ENCODE data around the gene NPBWR2.
A peak's percentile ranks its signal among the peaks of the same experiment; 100 is the strongest.

The NPBWR2 gene

DNA sequence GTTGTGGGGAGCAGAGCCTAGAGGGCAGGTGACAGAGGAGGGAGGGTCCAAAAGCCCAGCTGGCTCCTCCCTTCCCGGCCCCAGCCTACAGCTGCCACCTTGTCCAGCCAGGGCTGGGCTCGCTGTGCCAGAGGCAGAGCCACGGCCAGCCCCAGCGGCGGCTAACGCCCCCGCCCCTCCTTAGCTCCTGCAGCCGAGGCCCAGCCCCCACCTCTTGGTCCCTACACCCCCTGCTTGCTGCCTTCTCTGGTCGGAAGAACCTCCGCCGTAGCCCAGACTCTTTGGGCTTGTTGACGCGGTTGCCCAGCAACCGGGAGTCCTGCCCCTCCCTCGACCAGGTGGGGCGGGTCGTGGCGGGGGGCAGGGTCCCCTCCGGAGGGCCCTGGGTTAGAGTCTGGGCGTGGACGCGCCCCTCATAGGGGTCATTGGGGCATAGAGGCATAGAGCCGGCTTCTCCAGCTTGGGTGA, 22.6 kb downstream of the NPBWR2 start:
- ATAC-seq (no peak), DNase-seq (no peak)

DNA sequence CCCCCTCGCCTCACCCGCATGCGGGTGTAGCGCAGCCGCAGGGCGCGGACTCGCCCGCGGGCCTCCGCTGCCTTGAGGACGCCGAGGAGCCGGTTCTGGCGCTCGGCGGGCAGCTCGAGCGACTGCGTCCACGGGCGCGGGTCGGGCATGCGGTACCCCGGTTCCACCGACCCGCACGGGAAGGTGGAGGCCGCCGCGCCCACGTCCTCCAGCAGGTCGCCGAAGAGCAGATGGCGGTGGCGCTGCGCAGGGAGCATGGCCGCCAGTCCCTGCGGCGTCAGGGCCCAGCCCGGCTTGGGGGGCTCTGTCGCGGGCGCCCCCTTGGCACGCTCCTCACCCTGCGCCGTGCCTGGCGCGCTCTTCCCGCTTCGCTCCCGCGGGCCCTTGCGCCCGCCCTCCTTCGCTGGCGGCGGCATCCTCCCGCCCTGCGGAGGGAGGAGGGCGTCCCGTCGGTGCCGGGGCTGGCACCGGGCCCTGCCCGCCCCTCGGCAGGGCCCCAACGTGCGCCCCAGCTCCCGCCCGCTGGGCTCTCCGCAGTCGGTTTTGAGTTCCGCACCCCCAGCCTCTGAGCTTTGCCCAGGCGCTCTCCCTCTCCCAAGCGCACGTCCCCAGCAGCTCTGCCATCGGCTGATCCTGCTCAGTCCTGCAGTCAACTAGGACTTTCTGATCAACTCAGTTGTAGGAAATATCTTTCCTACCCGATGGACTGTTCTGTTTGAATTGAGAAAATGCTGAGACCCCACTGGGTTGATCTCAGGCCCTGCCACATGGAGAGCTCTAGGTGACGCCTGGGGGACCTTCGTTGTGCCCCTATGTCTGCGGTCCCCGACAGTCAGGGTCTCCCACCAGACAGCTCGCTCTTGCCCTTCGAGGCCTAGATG, 23.3 kb downstream of the NPBWR2 start, which contains the start of gene LKAAEAR1:
TSS of gene LKAAEAR1 (minus strand) at position 595 of the 881 bp plus-strand sequence. CDS start at position 416, 179 bp downstream.
- DNase-seq (no peak), ATAC-seq (no peak)

DNA sequence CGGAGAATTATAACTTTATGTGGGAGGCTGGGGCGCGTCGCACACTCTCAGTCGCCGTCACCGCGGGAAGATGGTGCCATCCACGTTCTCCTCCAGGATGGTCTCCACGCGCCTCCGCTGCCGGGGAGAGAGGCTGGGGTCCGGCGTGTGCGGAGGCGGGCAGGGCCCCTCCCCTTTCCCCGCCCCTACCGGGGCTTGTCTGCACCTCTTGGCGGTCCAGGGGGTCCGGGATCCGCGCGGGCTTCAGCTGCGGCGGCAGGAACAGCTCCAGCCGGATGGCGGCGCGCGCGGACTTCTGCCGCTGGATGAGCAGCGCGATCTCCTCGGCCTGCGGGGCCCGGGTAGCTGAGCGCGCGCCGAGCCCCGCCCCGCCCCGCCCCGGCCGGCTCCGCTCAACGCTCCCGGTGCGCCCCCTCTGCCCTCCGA, 24.0 kb downstream of the NPBWR2 start:
- DNase-seq (peak; percentile 85), ATAC-seq (peak; percentile 38)

DNA sequence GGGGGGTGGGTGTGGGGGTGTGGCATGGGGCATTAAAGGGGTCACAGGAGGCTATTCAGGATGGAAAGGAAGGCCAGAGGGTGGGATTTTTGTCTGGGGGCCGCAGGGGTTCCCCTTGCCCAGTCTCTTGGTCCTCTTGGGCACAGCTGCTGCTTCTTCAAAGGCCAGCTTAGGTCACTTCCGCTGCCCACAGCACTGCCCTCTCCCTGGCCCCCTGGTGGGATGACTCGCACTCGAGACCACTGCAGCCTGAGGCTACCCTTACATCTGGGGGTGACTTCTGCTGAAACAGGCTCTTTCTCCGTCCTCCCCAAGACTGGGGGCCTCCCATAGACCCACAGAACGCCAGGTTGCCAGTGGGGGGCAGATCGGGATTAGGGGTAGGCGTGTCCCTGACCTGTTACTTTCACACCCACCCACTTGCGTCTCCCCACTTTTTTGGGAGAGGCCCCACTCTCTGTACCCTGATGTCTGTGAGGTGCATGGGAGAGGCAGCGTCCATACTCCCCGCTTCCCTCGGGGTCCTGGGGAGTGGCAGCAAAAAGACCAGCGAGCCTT, 24.5 kb downstream of the NPBWR2 start:
- ATAC-seq = no peak
- no peak for DNase-seq

GRCh38 chr20:64082126-64082731, 25.1 kb downstream of the NPBWR2 start:
- ATAC-seq (no peak), DNase-seq (no peak)

DNA sequence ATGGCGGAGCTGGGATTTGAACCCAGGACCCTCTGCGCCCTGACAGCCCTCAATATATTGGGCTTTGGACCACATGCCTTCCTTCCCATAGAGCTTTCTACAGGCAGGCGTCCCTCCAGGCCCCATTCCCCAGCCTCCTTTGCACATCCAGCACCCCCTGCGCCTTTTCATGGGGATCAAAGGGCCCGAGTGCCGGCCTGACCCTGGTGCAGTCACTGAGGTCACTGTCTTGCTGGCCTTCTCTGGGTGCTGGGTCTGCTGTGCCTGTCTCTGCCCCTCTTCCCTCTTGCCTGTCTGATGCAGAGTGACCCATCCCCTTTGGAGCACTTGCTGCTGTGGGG, 25.8 kb downstream of the NPBWR2 start:
- no peak for ATAC-seq
- no peak for DNase-seq

GRCh38 chr20:64080813-64081623, 26.3 kb downstream of the NPBWR2 start:
- ATAC-seq = no peak
- DNase-seq = no peak

- ATAC-seq (peak; percentile 2), DNase-seq (no peak)
Measured at GRCh38 chr20:64080013-64080812, 27.2 kb downstream of the NPBWR2 start, which contains the start of gene OPRL1. Gene OPRL1 (plus strand): TSS chr20:64080082. CDS start chr20:64092721, 12,639 bp downstream.

DNA sequence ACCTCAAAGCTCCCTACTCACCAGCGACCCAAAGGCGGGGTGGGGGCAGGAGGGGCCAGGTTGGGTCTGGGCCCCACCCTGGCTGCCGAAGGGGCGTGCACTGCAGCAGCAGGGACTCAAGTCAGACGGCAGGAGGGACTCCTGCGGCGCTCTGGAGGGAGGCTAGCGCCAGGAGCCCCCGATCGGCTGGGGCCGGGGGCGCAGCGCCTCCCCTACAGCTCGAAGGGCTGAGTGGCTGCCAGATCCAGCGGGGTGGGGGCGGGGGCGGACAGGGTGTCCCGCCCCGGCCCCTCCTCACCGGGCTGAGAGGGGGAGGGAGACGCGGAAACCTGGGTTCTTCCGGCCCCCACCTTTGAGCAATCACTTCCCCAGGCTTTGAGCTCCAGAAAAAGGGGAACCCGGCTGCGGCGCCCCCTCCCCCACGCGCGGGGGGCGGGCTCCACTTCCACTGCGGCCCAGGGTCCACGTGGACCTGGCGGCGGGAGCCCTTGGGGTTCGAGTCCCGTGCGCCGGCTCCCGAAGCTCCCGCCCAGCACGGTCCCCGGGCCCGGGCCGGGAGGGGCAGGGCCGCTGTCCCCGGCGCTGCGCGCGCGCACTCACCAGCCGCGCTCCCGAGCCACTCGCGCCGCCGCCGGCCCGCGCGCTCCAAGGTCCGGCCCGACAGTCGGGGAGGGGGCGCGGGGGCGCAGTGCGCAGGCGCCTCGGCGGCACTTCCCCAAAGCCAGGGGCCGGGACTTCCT, 27.9 kb downstream of the NPBWR2 start, which contains the start of gene RGS19:
TSS of gene RGS19 (minus strand) at position 246 of the 740 bp plus-strand sequence. CDS start 2,632 bp downstream, outside the sequence.
- peak; percentile 81 for DNase-seq
- peak; percentile 52 for ATAC-seq

DNA sequence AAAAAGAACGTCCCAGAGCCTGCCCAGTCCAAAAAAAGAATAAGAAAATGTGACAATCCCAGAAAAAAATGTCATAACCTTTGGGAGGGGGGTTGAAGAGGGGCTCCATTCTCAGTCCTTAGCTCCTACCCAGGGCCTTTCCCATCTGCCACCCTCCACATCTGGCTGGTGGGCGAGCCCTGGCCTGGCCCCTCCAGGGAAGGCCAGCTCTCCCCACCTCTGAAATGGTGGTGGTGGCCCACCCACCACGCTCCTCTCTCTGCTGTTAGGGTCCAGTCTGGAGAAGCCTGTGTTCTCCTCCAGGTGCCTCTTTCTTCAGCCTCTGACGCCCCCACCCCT, 28.5 kb downstream of the NPBWR2 start:
- no peak for ATAC-seq
- DNase-seq = no peak

DNA sequence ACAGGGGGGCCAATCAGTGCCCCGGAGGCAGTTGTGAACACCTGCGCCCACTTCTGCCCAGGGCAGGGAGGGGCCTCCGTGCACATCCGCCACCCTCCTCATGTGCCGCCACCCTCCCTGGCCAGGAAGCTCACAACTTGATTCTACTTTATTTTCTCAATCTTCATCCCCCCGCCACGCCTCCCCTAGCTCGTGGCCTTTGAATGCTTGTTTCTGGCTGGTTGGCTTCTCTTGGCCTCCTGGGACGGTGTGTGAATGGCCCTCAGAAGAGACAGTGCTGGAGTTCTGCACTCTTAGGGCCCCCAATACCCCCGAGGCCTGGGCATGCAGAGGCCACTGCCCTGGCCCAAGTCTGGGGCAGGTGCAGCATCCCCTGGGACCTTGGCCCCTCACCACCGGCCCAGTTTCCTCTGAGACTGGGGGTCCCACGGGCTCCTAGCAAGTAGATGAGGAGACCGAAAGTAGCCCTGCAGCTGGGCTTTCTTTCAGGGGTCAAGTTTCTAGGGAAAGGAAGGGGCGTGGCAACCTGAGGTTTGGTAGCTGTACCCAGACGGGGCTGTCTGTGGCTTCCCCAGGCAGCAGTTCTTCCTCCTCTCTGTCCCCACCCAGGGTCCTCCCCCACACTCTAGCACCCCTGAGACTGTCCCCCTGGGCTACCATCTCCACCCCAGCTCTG, 29.4 kb downstream of the NPBWR2 start:
- DNase-seq = peak; percentile 67
- peak; percentile 17 for ATAC-seq

DNA sequence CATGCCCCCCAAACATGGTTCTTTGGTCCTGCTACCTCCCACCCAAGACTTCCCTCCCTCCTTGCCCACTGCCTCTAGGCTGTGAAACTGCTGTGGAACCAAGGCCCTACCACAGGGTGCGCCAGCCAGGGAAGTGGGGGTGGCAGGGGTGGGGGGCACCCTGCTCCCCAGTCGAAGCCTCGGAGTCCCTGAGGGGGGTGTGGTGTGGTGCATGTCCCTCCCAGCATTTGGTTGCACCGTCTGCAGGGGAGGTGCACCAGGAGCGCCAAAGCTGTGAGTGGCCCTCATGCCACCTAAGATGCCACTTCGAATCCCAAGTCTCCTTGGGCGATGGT, 29.9 kb downstream of the NPBWR2 start:
- no peak for ATAC-seq

DNA sequence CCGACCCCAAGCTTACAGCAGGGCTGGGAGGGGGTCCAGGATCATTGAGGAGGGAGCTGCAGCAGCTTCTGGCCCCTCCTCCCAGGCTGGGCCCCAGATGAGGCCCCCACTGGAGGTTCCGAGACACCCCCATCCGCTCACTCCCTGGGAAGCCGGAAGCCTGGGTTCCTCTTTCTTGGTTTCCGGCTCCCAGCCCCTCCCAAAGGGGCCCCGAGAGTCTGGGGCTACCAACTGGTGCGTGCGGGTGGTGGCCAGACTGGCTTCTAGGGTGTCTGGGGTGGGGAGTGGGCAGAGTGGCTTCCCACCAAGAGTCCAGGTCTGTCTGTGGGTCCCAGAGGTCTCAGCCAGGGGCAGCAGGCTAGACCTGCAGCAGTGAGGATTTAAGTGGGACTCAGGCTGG, 30.3 kb downstream of the NPBWR2 start:
- ATAC-seq = peak; percentile 25
- peak; percentile 62 for DNase-seq

More for the DNA sequence above, 29.9 kb downstream of the NPBWR2 start:
- no peak for DNase-seq

GRCh38 chr20:64076061-64076997, 31.0 kb downstream of the NPBWR2 start:
- ATAC-seq (no peak), DNase-seq (no peak)

GRCh38 chr20:64075556-64075955, 31.8 kb downstream of the NPBWR2 start:
- ATAC-seq = no peak
- DNase-seq = no peak

GRCh38 chr20:64074963-64075362, 32.4 kb downstream of the NPBWR2 start:
- DNase-seq (no peak), ATAC-seq (no peak)

DNA sequence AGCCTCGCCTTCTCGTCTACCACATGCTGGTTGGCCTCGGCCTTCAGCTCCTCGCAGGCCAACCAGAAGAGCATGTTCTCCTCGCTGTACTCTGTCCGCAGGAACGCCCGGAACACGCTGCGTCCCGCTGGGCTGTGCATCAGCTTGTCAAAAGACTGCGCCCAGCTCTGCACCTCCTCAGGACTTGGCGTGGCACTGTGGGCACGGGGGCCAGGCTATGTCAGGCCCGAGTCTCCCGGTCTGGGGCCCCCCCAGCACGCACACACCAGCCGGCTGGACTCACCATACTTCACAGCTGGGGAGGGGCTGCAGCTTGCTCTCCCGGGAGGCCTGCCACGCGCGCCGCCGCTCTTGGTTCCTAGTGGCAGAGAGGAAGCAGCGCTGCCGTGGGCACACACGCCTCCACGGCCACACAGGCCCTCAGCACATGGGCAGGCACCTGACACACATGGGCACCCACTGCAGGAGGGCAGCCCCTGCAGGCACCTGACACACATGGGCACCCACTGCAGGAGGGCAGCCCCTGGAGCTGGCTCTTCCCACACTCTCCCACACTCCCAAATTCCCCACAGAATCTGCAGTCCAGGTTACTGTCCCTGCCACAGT, 33.1 kb downstream of the NPBWR2 start:
- ATAC-seq (no peak), DNase-seq (no peak)

GRCh38 chr20:64073476-64074183, 33.7 kb downstream of the NPBWR2 start:
- no peak for ATAC-seq
- no peak for DNase-seq

Data from stimulated activated naive CD8-positive, alpha-beta T cell treated with anti-CD3 and anti-CD28 coated beads, Interleukin-15, Interleukin-2, amounts not matched to agents 100 U/mL and 50 U/mL, for 24 hours (primary cell).